HepG2 (cell line): ENCODE measurements around the gene LRP5.

Experiments
- JARID2 ChIP-seq: sonication (generic); formaldehyde crosslinking; IDR thresholded peaks from 2 replicates; pipeline ENCODE4 v1.8.1; 2023; ENCODE audit warnings: missing genetic modification reagents, inconsistent platforms; ENCODE audit not compliant: insufficient replicate concordance
- ZBTB21 ChIP-seq: sonication (generic); formaldehyde crosslinking; IDR thresholded peaks from 2 replicates; pipeline ENCODE4 v1.4.0; 2020; ENCODE audit warnings: missing genetic modification reagents
- ZNF24 ChIP-seq: fragments of 450-650 bp; IDR thresholded peaks from 2 replicates; pipeline ENCODE4 v1.6.1; 2017; ENCODE audit warnings: antibody characterized with exemption, mild to moderate bottlenecking

DNA sequence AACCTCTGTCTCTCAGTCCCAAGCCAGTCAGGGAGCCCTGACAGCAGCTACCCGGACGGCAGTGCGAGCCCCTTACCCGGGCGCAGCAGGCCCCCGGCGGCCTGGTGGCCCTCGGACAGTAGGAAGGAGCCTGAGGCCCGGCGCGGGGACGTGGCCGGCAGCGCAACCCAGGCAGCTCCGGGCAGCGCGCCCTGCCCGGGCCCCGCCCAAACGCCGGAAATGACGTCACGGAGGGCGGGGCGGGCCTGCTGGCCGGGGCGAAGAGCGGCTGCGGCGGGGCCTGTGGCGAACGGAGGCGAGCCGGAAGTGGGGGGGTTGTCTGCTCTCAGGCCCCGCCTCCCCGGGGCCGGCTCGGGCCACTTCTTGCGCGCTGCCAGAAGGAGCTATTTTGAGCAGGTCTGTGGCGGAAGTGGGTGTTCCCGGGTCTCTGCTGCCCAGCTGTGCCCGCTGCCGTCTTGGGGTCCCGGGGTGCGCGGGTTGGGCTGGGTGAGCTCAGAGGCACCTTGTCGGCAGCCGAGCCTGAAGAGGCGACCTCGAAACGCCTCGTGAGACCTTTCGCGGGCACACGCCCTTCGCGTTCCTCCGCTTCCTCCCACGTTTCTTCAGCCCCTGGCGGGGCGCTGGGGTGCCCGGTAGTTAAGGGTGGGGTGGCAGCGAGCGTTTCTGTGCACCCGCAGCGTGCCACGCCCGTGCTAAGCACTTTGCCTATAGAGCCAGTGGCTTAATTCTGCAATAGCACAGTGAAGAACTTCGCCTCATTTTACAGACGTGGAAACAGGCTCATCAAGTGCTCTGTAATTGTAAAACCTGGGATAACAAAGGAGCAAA lies 40.4 kb upstream of the LRP5 start, which contains the start of gene C11orf24:
- TF ChIP-seq JARID2 (CRISPR knock-in tag) (no peak), ZNF24 (no peak), ZBTB21 (CRISPR knock-in tag) (no peak)
